Naive thymus-derived CD4-positive, alpha-beta T cell (primary cell): ENCODE measurements around the gene NR4A3. TPM values are rescaled to one million over a fixed set of nuclear protein-coding genes. Genes with fewer than 3 reads are reported as not detected.

Experiments used
- ATAC-seq: fragments of 150-1000 bp; cut with Tn5 transposase; 2 replicates; pipeline ENCODE4 v1.10.0; 2021; ENCODE audit warnings: mild to moderate bottlenecking, moderate library complexity
- CTCF ChIA-PET: fragments of 350-600 bp; sonication (Branson Sonifier 250); formaldehyde crosslinking; loops from one replicate; lab custom pipeline; 2021; ENCODE audit warnings: antibody characterized with exemption; lab: Charles Lee
- POLR2A ChIA-PET: fragments of 350-600 bp; sonication (Branson Sonifier 250); formaldehyde crosslinking; loops from one replicate; lab custom pipeline; 2021; ENCODE audit warnings: antibody characterized with exemption, inconsistent platforms; lab: Charles Lee
- DNase-seq, 9 donors: peaks; one replicate each; pipeline versions ENCODE4 v3.0.0 to v3.0.0-alpha.2; 2020 to 2022; ENCODE audit warnings: mixed read lengths in 1 of 9
- H3K27ac ChIP-seq: one replicate; pipeline ENCODE4 v1.7.0; 2013; ENCODE audit warnings: mild to moderate bottlenecking, low read depth, low read length, moderate library complexity
- H3K27me3 ChIP-seq, 2 donors: one replicate each; pipeline ENCODE4 v1.7.0; 2013; ENCODE audit warnings: low read length in 2 of 2, mild to moderate bottlenecking in 2 of 2, moderate library complexity in 2 of 2; ENCODE audit not compliant: control insufficient read depth in 2 of 2, insufficient read depth in 2 of 2
- H3K36me3 ChIP-seq, 3 experiments: 1 replicate in 2 of 3; 2 replicates in 1 of 3; pipeline ENCODE4 v1.7.0; 2013; ENCODE audit warnings: low read length in 3 of 3, mild to moderate bottlenecking in 3 of 3, moderate library complexity in 1 of 3; ENCODE audit not compliant: insufficient read depth in 3 of 3, control insufficient read depth in 2 of 3
- H3K4me1 ChIP-seq, 2 donors: one replicate each; pipeline ENCODE4 v1.7.0; 2013; ENCODE audit warnings: low read length in 2 of 2, mild to moderate bottlenecking in 2 of 2, moderate library complexity in 1 of 2; ENCODE audit not compliant: control insufficient read depth in 2 of 2, insufficient read depth in 2 of 2
- H3K4me3 ChIP-seq: 2 replicates; pipeline ENCODE4 v1.7.0; 2013; ENCODE audit warnings: mild to moderate bottlenecking, low read length
- H3K9me3 ChIP-seq, 3 experiments: 1 replicate in 2 of 3; 2 replicates in 1 of 3; pipeline ENCODE4 v1.7.0; 2013; ENCODE audit warnings: low read length in 3 of 3; ENCODE audit not compliant: control insufficient read depth in 2 of 3
- H3K27ac Mint-ChIP-seq, 9 donors: one replicate each; pipeline ENCODE4 v1.8.0; 2020 to 2022; ENCODE audit warnings: mixed read lengths in 9 of 9, mild to moderate bottlenecking in 8 of 9, moderate library complexity in 5 of 9, inconsistent platforms in 2 of 9
- H3K27me3 Mint-ChIP-seq, 5 donors: one replicate each; pipeline ENCODE4 v1.8.0; 2021 to 2022; ENCODE audit warnings: mixed read lengths in 5 of 5, mild to moderate bottlenecking in 1 of 5
- H3K36me3 Mint-ChIP-seq, 5 donors: one replicate each; pipeline ENCODE4 v1.8.0; 2020 to 2022; ENCODE audit warnings: mixed read lengths in 5 of 5, mild to moderate bottlenecking in 3 of 5, inconsistent platforms in 1 of 5
- H3K4me1 Mint-ChIP-seq, 7 donors: one replicate each; pipeline ENCODE4 v1.8.0; 2020 to 2022; ENCODE audit warnings: mixed read lengths in 7 of 7, mild to moderate bottlenecking in 3 of 7, inconsistent platforms in 1 of 7
- H3K4me3 Mint-ChIP-seq, 10 donors: one replicate each; pipeline ENCODE4 v1.8.0; 2020 to 2022; ENCODE audit warnings: mild to moderate bottlenecking in 10 of 10, mixed read lengths in 10 of 10, moderate library complexity in 6 of 10, inconsistent platforms in 2 of 10
- H3K9me3 Mint-ChIP-seq, 11 donors: one replicate each; pipeline ENCODE4 v1.8.0; 2020 to 2022; ENCODE audit warnings: mixed read lengths in 11 of 11, mild to moderate bottlenecking in 4 of 11, inconsistent platforms in 1 of 11, moderate library complexity in 1 of 11
- intact Hi-C, 2 donors: fragments of 100-400 bp; cut with micrococcal nuclease; formaldehyde crosslinking; loops; one replicate each; pipeline ENCODE4 v1.15.1; 2023
- polyA plus RNA-seq, 2 donors: library from polyadenylated mRNA; unstranded; fragments of 300-500 nt; fragmentation: Illumina TruSeq; gene quantifications; one replicate each; pipeline ENCODE4 v1.2.3, GENCODE V29; 2021
- total RNA-seq, 6 experiments: library from RNA in 5 of 6; stranded (reverse) in 5 of 6; gene quantifications; 1 replicate in 5 of 6; 2 replicates in 1 of 6; pipeline ENCODE4 v1.2.3 and lab custom pipeline; 2021 to 2026

Gene NR4A3
- total and polyA plus RNA-seq, 7 experiments from 2014 or later, result 0.08 to 20.2 (median 5.6) TPM; not detected in 2

DNA sequence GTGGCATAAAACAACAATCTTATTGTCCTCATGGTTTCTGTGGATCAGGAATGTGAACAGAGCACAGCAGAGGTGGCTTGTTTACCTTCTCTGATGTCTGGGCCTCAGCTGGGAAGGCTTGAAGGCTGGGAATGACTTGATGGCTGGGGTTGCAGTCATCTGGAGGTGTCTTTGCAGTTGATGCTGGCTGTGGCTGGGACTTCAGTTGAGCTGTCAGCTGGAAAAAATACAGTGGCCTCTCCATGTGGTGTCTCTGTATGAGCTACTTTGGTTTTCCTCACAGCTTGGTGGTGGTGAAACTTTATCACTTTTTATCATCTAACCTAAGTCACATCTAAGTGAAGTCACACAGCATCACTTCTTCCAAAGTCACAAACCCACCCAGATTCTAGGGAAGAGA is 60.1 kb downstream of the NR4A3 start:
- Histone ChIP-seq H3K4me1 (no peaks in the 10 kb centered on the region), H3K36me3 (no peaks in the 10 kb centered on the region), H3K4me3 (no peak overlapping the region), H3K27me3 (no peaks in the 10 kb centered on the region), H3K27ac (no peak overlapping the region), H3K9me3 (no peaks in the 10 kb centered on the region)
- ATAC-seq (no peak), DNase-seq (no peak)
- Mint-ChIP-seq H3K9me3 (peaks cover 0 to 5% (median 0%) of the 10 kb centered on the region in 11 donors), H3K27me3 (peaks cover 0 to 2% (median 0%) of the 10 kb centered on the region in 5 donors), H3K36me3 (peaks cover 0 to 8% (median 3%) of the 10 kb centered on the region in 5 donors), H3K4me3 (no peak overlapping the region), H3K27ac (peak overlapping the region in 1 of 9 donors; percentile 13), H3K4me1 (peaks cover 0 to 9% (median 0%) of the 10 kb centered on the region in 7 donors)
- intact Hi-C loops, result no loop called here
- CTCF ChIA-PET, result no interaction called here
- POLR2A ChIA-PET, result interaction anchor here (0.7 kb wide), 1 partner anchor 26 kb away, joined by 4 read pairs; no protein-coding TSS in a partner anchor

DNA sequence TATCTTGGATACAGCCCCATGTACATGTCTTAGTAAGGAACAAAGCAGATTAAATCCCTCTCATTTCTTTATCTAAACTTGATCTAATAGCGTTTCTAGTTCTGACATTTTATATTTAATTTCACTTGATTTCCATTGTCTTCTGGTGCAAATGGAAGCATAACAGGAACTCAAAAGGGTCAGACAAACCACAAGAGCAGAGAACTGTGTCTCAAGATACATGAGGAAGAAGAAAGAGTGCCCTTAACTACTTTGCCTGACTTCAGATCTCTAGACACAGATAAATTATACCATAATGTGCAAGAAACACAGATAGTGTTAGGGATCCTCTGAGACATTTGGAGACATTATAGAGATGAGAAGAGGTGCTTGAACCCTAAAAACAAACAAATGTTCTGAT is 64.1 kb downstream of the NR4A3 start:
- ChIA-PET POLR2A (no interaction called here), CTCF (no interaction called here)
- Histone ChIP-seq H3K4me1 (no peaks in the 10 kb centered on the region), H3K36me3 (no peaks in the 10 kb centered on the region), H3K9me3 (no peaks in the 10 kb centered on the region), H3K27me3 (no peaks in the 10 kb centered on the region), H3K27ac (no peak overlapping the region), H3K4me3 (no peak overlapping the region)
- Mint-ChIP-seq H3K27me3 (peaks cover 0 to 4% (median 0%) of the 10 kb centered on the region in 5 donors), H3K4me1 (peaks cover 0 to 9% (median 0%) of the 10 kb centered on the region in 7 donors), H3K27ac (no peak overlapping the region), H3K4me3 (no peak overlapping the region), H3K9me3 (peaks cover 0 to 2% (median 0%) of the 10 kb centered on the region in 11 donors), H3K36me3 (peaks cover 0 to 8% (median 0%) of the 10 kb centered on the region in 5 donors)
- ATAC-seq (no peak), DNase-seq (no peak)
- intact Hi-C loops, result no loop called here

DNA sequence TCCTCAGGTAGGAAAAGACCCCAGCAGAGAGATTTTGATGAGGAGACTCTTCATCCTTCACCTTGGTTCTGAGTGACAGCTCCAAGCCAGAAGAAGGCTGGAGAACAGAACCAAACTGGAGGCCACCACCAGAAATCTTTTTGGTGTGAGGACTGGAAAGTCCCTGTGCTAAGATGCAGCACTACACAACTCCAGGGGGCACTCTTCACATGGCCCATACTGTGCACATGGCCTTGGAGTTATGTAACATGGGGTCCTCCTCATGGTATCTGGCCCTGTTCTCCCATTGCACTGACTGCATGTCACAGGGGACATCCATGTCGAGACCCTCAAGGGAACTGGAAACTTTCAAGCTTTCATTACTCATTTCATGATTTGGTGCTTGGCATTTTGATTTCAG is 67.4 kb downstream of the NR4A3 start:
- Histone ChIP-seq H3K27ac (no peak overlapping the region), H3K9me3 (no peaks in the 10 kb centered on the region), H3K27me3 (no peaks in the 10 kb centered on the region), H3K4me3 (no peak overlapping the region), H3K4me1 (no peaks in the 10 kb centered on the region), H3K36me3 (no peaks in the 10 kb centered on the region)
- ATAC-seq (no peak), DNase-seq (no peak)
- Mint-ChIP-seq H3K9me3 (no peaks in the 10 kb centered on the region), H3K27me3 (peaks cover 0 to 24% (median 0%) of the 10 kb centered on the region in 5 donors), H3K36me3 (peaks cover 0 to 9% (median 0%) of the 10 kb centered on the region in 5 donors), H3K4me3 (no peak overlapping the region), H3K4me1 (peaks cover 0 to 5% (median 0%) of the 10 kb centered on the region in 7 donors), H3K27ac (no peak overlapping the region)
- ChIA-PET CTCF (no interaction called here), POLR2A (interaction anchor here (0.8 kb wide), 1 partner anchor 435 kb away, joined by 3 read pairs; no protein-coding TSS in a partner anchor)
- intact Hi-C loops, result no loop called here

DNA sequence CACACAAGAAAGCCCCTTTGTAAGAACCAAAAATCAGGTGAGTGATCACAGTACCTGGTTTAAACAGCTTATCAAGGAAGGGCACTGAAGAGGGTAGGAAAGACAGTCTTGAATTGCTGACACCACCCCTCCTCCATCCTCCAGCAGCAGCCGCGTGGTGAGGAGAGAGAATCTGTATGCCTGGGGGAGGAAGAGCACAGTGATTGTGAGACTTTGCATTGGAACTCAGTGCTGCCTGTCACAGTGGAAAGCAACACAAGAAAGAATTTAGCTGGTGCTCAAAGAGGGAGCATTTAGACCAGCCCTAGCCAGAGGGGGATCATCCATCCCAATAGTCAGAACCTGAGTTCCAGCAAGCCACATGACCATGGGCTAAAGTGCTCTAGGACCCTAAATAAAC is 73.1 kb downstream of the NR4A3 start:
- no peaks in the 10 kb centered on the region for H3K36me3 ChIP-seq

DNA sequence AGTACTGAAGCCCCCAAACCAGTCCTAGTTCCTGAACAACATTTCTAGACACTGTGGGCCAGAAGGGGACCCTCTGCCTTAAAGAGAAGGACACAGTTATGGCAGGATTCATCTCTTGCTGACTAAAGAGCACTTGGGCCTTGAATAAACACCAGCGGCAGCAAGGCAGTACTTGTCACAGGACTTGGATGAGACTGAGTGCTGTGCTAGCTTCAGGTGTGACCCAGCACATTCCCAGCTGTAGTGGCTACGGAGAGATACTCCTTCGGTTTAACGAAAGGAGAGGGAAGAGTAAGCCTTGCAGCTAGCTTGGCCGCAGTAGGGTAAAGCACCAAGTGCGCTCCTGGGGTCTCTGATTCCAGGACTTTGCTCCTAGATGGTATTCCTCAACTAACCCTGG is 73.8 kb downstream of the NR4A3 start:
- no peaks in the 10 kb centered on the region for H3K27me3 ChIP-seq
- POLR2A ChIA-PET, result no interaction called here

More for the DNA sequence above, 73.1 kb downstream of the NR4A3 start:
- ATAC-seq, result no peak
- no peaks in the 10 kb centered on the region for H3K4me1 ChIP-seq
- no peaks in the 10 kb centered on the region for H3K27me3 ChIP-seq
- DNase-seq, result no peak
- ChIA-PET CTCF (no interaction called here), POLR2A (no interaction called here)
- no peaks in the 10 kb centered on the region for H3K4me1 Mint-ChIP-seq
- no peaks in the 10 kb centered on the region for H3K9me3 ChIP-seq
- peaks cover 0 to 9% (median 0%) of the 10 kb centered on the region in 5 donors for H3K36me3 Mint-ChIP-seq
- intact Hi-C loops, result loop anchor here in 1 of 2 donors (10.0 kb wide), 1 partner anchor 60 kb away; no protein-coding TSS in a partner anchor
- no peak overlapping the region for H3K27ac Mint-ChIP-seq
- no peak overlapping the region for H3K27ac ChIP-seq
- H3K4me3 ChIP-seq, result no peak overlapping the region
- H3K27me3 Mint-ChIP-seq, result peaks cover 0 to 59% (median 13%) of the 10 kb centered on the region in 5 donors
- H3K9me3 Mint-ChIP-seq, result no peaks in the 10 kb centered on the region
- H3K4me3 Mint-ChIP-seq, result no peak overlapping the region

DNA sequence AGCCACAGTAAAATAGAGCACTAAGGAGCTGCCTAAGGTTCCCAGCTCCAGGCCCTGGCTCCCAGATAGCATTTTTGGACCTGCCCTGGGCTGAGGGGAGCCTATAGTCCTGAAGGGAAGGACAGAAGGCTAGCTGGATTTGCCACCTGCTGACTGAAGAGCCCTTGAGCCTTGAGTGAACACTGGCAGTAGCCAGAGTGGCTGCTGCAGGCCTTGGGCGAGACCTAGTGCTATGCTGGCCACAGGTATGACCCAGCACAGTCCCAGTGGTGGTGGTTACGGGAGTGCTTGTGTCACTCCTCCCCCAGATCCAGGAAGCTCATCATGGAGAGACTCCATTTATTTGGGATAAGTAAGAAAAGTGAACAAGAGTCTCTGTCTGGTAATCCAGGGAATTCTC is 74.4 kb downstream of the NR4A3 start:
- H3K36me3 ChIP-seq, result no peaks in the 10 kb centered on the region
- H3K27me3 ChIP-seq, result no peaks in the 10 kb centered on the region
- no peaks in the 10 kb centered on the region for H3K9me3 ChIP-seq
- Mint-ChIP-seq H3K27me3 (peaks cover 0 to 65% (median 13%) of the 10 kb centered on the region in 5 donors), H3K4me3 (no peak overlapping the region), H3K4me1 (no peaks in the 10 kb centered on the region), H3K27ac (no peak overlapping the region), H3K36me3 (peaks cover 0 to 9% (median 0%) of the 10 kb centered on the region in 5 donors), H3K9me3 (no peaks in the 10 kb centered on the region)
- CTCF ChIA-PET, result no interaction called here
- no peak for DNase-seq
- no peak for ATAC-seq
- intact Hi-C loops, result loop anchor here in 1 of 2 donors (10.0 kb wide), 1 partner anchor 59 kb away; no protein-coding TSS in a partner anchor
- no peak overlapping the region for H3K4me3 ChIP-seq
- no peaks in the 10 kb centered on the region for H3K4me1 ChIP-seq
- H3K27ac ChIP-seq, result no peak overlapping the region
- POLR2A ChIA-PET, result no interaction called here

More for the DNA sequence above, 73.8 kb downstream of the NR4A3 start:
- Histone ChIP-seq H3K4me1 (no peaks in the 10 kb centered on the region), H3K27ac (no peak overlapping the region), H3K9me3 (no peaks in the 10 kb centered on the region), H3K36me3 (no peaks in the 10 kb centered on the region), H3K4me3 (no peak overlapping the region)
- Mint-ChIP-seq H3K4me1 (no peaks in the 10 kb centered on the region), H3K9me3 (no peaks in the 10 kb centered on the region), H3K4me3 (no peak overlapping the region), H3K27me3 (peaks cover 0 to 60% (median 13%) of the 10 kb centered on the region in 5 donors), H3K36me3 (peaks cover 0 to 9% (median 0%) of the 10 kb centered on the region in 5 donors), H3K27ac (peak overlapping the region in 1 of 9 donors; percentile 23)
- intact Hi-C loops, result loop anchor here in 1 of 2 donors (10.0 kb wide), 1 partner anchor 59 kb away; no protein-coding TSS in a partner anchor
- ATAC-seq (no peak), DNase-seq (no peak)
- CTCF ChIA-PET, result interaction anchor here (0.5 kb wide), 1 partner anchor 327 kb away, joined by 4 read pairs; no protein-coding TSS in a partner anchor

DNA sequence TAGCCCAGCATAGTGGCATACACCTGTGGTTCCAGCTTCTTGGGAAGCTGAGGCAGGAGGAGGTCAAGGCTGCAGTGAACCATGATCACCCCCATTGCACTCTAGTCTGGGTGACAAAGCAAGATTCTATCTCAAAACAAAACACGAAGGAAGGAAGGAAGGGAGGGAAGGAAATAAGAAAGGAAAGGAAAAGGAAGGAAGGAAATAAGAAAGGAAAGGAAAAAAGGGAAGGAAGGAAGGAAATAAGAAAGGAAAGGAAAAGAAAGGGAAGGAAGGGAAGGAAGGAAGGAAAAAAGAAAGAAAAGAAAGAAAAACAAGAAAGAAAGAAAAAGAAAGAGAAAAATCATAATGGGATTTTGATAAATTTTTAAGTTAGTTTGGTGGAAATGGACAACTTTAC is 81.7 kb downstream of the NR4A3 start:
- Mint-ChIP-seq H3K9me3 (no peaks in the 10 kb centered on the region), H3K36me3 (peaks cover 0 to 4% (median 0%) of the 10 kb centered on the region in 5 donors), H3K27me3 (peaks cover 0 to 35% (median 7%) of the 10 kb centered on the region in 5 donors), H3K27ac (peak overlapping the region in 1 of 9 donors; percentile 80), H3K4me1 (peaks cover 16 to 26% (median 20%) of the 10 kb centered on the region in 7 donors), H3K4me3 (peak overlapping the region in 1 of 10 donors; percentile 6)
- Histone ChIP-seq H3K4me1 (peaks cover 12 to 17% of the 10 kb centered on the region in 2 donors), H3K4me3 (no peak overlapping the region), H3K27me3 (no peaks in the 10 kb centered on the region), H3K27ac (no peak overlapping the region), H3K36me3 (peaks cover 0 to 4% (median 0%) of the 10 kb centered on the region in 3 experiments), H3K9me3 (no peaks in the 10 kb centered on the region)
- ChIA-PET POLR2A (no interaction called here), CTCF (no interaction called here)
- ATAC-seq (no peak), DNase-seq (no peak)
- intact Hi-C loops, result no loop called here
